Stimulated activated effector memory CD8-positive, alpha-beta T cell treated with anti-CD3 and anti-CD28 coated beads, Interleukin-12 subunit alpha, Interleukin-12 subunit beta, amount 100 ng/mL, for 72 hours (primary cell): ENCODE measurements around the gene CBFA2T2.
"Not testable (repeated sequence)": the region's sequence is repeated elsewhere in the genome, so short reads cannot be mapped to it uniquely, and the experiment has no call there.

Experiments
- ATAC-seq: fragments of 150-1000 bp; cut with Tn5 transposase; 2 replicates; pipeline ENCODE4 v1.10.0; 2021
- DNase-seq, 2 donors: peaks; one replicate each; pipeline ENCODE4 v3.0.0; 2021 to 2022; ENCODE audit warnings: low spot score in 2 of 2
- H3K27ac Mint-ChIP-seq: one replicate; pipeline ENCODE4 v1.8.0; 2022; ENCODE audit warnings: mild to moderate bottlenecking, mixed read lengths
- H3K36me3 Mint-ChIP-seq: one replicate; pipeline ENCODE4 v1.8.0; 2022; ENCODE audit warnings: mild to moderate bottlenecking, mixed read lengths
- H3K4me1 Mint-ChIP-seq: one replicate; pipeline ENCODE4 v1.8.0; 2022; ENCODE audit warnings: mixed read lengths
- H3K4me3 Mint-ChIP-seq: one replicate; pipeline ENCODE4 v1.8.0; 2022; ENCODE audit warnings: mild to moderate bottlenecking, mixed read lengths
- H3K9me3 Mint-ChIP-seq: one replicate; pipeline ENCODE4 v1.8.0; 2022; ENCODE audit warnings: mixed read lengths

Gene CBFA2T2

GRCh38 chr20:33482581-33482980 lies 7.3 kb upstream of the CBFA2T2 start:
- DNase-seq (no peak), ATAC-seq (no peak)
- Mint-ChIP-seq H3K9me3 (no peaks in the 10 kb centered on the region), H3K27ac (no peak overlapping the region), H3K36me3 (no peaks in the 10 kb centered on the region), H3K4me3 (no peak overlapping the region), H3K4me1 (no peaks in the 10 kb centered on the region)

- not testable (repeated sequence) for DNase-seq, H3K27ac Mint-ChIP-seq, H3K4me1 Mint-ChIP-seq, ATAC-seq, H3K4me3 Mint-ChIP-seq, H3K36me3 Mint-ChIP-seq, H3K9me3 Mint-ChIP-seq
These were observed 6.7 kb upstream of the CBFA2T2 start for GRCh38 chr20:33483186-33483585.

GRCh38 chr20:33488201-33488600 lies 1.7 kb upstream of the CBFA2T2 start:
- ATAC-seq (no peak), DNase-seq (no peak)
- Mint-ChIP-seq H3K4me3 (no peak overlapping the region), H3K4me1 (peaks cover 7% of the 10 kb centered on the region), H3K36me3 (peaks cover 8% of the 10 kb centered on the region), H3K27ac (no peak overlapping the region), H3K9me3 (no peaks in the 10 kb centered on the region)

GRCh38 chr20:33488661-33489494 lies 1.0 kb upstream of the CBFA2T2 start:
- not testable (repeated sequence) for DNase-seq, H3K27ac Mint-ChIP-seq, H3K9me3 Mint-ChIP-seq, ATAC-seq, H3K4me1 Mint-ChIP-seq
- Mint-ChIP-seq H3K4me3 (peak overlapping the region; percentile 80), H3K36me3 (peaks cover 14% of the 10 kb centered on the region)

GRCh38 chr20:33489495-33490022 lies 337 bp upstream of the CBFA2T2 start:
- H3K4me1 Mint-ChIP-seq: peaks cover 7% of the 10 kb centered on the region
- H3K36me3 Mint-ChIP-seq: peaks cover 14% of the 10 kb centered on the region
- H3K9me3 Mint-ChIP-seq: no peaks in the 10 kb centered on the region
- peak overlapping the region; percentile 80 for H3K4me3 Mint-ChIP-seq
- ATAC-seq (peak; percentile 96), DNase-seq (peak; percentile 96 to 99)
- peak overlapping the region; percentile 78 for H3K27ac Mint-ChIP-seq

GRCh38 chr20:33490934-33491656 lies 1.2 kb downstream of the CBFA2T2 start:
- Mint-ChIP-seq H3K4me1 (peaks cover 11% of the 10 kb centered on the region), H3K9me3 (no peaks in the 10 kb centered on the region), H3K27ac (no peak overlapping the region), H3K36me3 (peaks cover 20% of the 10 kb centered on the region), H3K4me3 (peak overlapping the region; percentile 80)
- ATAC-seq: no peak
- no peak for DNase-seq

- no peak overlapping the region for H3K4me3 Mint-ChIP-seq
- DNase-seq: no peak
- peaks cover 12% of the 10 kb centered on the region for H3K4me1 Mint-ChIP-seq
- no peaks in the 10 kb centered on the region for H3K9me3 Mint-ChIP-seq
- H3K36me3 Mint-ChIP-seq: peaks cover 20% of the 10 kb centered on the region
- no peak for ATAC-seq
- no peak overlapping the region for H3K27ac Mint-ChIP-seq
These were observed 3.3 kb downstream of the CBFA2T2 start for GRCh38 chr20:33493076-33493766.

- DNase-seq, ATAC-seq, H3K4me1 Mint-ChIP-seq, H3K4me3 Mint-ChIP-seq, H3K9me3 Mint-ChIP-seq, H3K27ac Mint-ChIP-seq: not testable (repeated sequence)
- H3K36me3 Mint-ChIP-seq: peaks cover 20% of the 10 kb centered on the region
These were observed 6.9 kb downstream of the CBFA2T2 start for GRCh38 chr20:33496776-33497175.

GRCh38 chr20:33499355-33499754 lies 9.5 kb downstream of the CBFA2T2 start:
- H3K9me3 Mint-ChIP-seq: no peaks in the 10 kb centered on the region
- ATAC-seq: no peak
- no peak overlapping the region for H3K4me3 Mint-ChIP-seq
- H3K36me3 Mint-ChIP-seq: peaks cover 12% of the 10 kb centered on the region
- no peak for DNase-seq
- H3K4me1 Mint-ChIP-seq: peaks cover 6% of the 10 kb centered on the region
- no peak overlapping the region for H3K27ac Mint-ChIP-seq

- ATAC-seq (no peak), DNase-seq (no peak)
- peaks cover 6% of the 10 kb centered on the region for H3K36me3 Mint-ChIP-seq
- H3K4me1 Mint-ChIP-seq: peaks cover 14% of the 10 kb centered on the region
- no peaks in the 10 kb centered on the region for H3K9me3 Mint-ChIP-seq
- H3K27ac Mint-ChIP-seq: no peak overlapping the region
- no peak overlapping the region for H3K4me3 Mint-ChIP-seq
These were observed 11.1 kb downstream of the CBFA2T2 start for GRCh38 chr20:33501000-33501399.

GRCh38 chr20:33503564-33503963 lies 13.7 kb downstream of the CBFA2T2 start:
- Mint-ChIP-seq H3K4me3 (no peak overlapping the region), H3K9me3 (no peaks in the 10 kb centered on the region), H3K4me1 (peaks cover 28% of the 10 kb centered on the region), H3K36me3 (peaks cover 6% of the 10 kb centered on the region), H3K27ac (no peak overlapping the region)
- ATAC-seq (no peak), DNase-seq (no peak)

GRCh38 chr20:33506576-33506975 lies 16.7 kb downstream of the CBFA2T2 start:
- ATAC-seq: no peak
- Mint-ChIP-seq H3K4me1 (peaks cover 34% of the 10 kb centered on the region), H3K4me3 (no peak overlapping the region)

GRCh38 chr20:33507461-33507860 lies 17.6 kb downstream of the CBFA2T2 start:
- H3K9me3 Mint-ChIP-seq: no peaks in the 10 kb centered on the region
- H3K4me3 Mint-ChIP-seq: no peak overlapping the region
- no peak for DNase-seq
- ATAC-seq: no peak
- peaks cover 6% of the 10 kb centered on the region for H3K36me3 Mint-ChIP-seq
- H3K27ac Mint-ChIP-seq: no peak overlapping the region
- H3K4me1 Mint-ChIP-seq: peaks cover 34% of the 10 kb centered on the region

More at GRCh38 chr20:33506576-33506975, 16.7 kb downstream of the CBFA2T2 start:
- no peak for DNase-seq
- Mint-ChIP-seq H3K9me3 (no peaks in the 10 kb centered on the region), H3K36me3 (peaks cover 6% of the 10 kb centered on the region), H3K27ac (no peak overlapping the region)

GRCh38 chr20:33508015-33508414 lies 18.1 kb downstream of the CBFA2T2 start:
- not testable (repeated sequence) for H3K27ac Mint-ChIP-seq, ATAC-seq, H3K36me3 Mint-ChIP-seq, DNase-seq, H3K9me3 Mint-ChIP-seq, H3K4me3 Mint-ChIP-seq
- H3K4me1 Mint-ChIP-seq: peaks cover 34% of the 10 kb centered on the region

- DNase-seq, H3K4me3 Mint-ChIP-seq, H3K9me3 Mint-ChIP-seq, H3K27ac Mint-ChIP-seq, ATAC-seq, H3K36me3 Mint-ChIP-seq: not testable (repeated sequence)
- H3K4me1 Mint-ChIP-seq: peaks cover 34% of the 10 kb centered on the region
These were observed 19.2 kb downstream of the CBFA2T2 start for GRCh38 chr20:33509057-33509456.
